Measurements from ENCODE around the gene HSPG2. TPM values are rescaled to one million over a fixed set of nuclear protein-coding genes. Genes with fewer than 3 reads are reported as not detected.
A peak's percentile ranks its signal among the peaks of the same experiment; 100 is the strongest.

Gene HSPG2
- total and polyA plus RNA-seq, 9 of the 15 experiments (the other 6 are each of a cell fraction or from before 2014, with no cell fraction given): 0.14 to 160 (median 15.7) TPM

DNA sequence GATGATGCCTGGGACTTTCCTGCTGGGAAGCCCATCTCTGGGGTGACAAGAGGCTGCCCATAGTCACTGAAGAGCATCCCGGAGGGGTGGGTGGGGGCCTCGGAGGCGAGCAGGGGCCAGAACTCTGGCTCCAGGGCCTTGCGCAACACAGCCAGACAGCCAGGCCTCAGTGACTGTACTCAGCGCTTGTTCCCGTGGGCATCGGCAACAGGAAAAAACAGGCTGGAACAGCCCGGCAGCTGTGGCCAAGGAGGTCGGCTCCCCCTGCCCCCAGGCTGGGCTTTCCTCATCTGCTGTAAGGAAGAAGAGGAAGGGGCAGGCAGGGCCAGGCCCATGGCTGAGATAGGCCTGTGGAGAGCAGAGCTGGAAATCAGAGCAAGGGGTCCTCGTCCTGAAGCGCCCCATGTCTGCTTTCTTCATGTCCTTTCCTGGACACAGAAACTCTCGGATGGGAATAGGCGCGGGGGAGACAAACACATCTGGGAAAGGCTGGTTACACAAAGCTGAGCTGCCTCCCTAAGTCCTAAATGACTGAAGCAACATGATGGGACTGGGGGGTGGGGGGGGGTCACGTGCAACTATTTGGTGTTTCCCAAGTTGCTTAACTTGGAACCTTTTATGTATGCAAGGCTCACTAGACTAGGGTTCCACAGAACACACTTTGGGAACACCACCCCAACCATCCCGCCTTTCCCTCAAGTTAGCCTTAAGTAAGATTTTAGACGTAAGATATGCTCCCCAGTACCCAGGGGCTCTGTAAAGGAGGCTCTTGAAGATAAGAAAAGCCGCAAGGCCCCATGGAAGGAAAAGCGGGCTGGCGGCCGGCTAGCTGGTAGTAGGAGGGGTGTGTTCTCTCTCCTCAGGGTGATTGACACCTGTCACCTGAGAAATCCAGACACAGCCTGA is 30.7 kb downstream of the HSPG2 start (continued):
- TF ChIP-seq CSDE1 (IDR thresholded peaks at IDR 0.05) (no peak), ZNF134 (CRISPR knock-in tag; conservative IDR thresholded peaks at IDR 0.05) (no peak), BRD9 (IDR thresholded peaks at IDR 0.05; ENCODE audit: low read depth, partially characterized antibody) (no peak), TEAD4 (IDR thresholded peaks at IDR 0.05; ENCODE audit: low read length) (peak; percentile 91), TEAD4 (CRISPR knock-in tag; IDR thresholded peaks at IDR 0.05; ENCODE audit: borderline replicate concordance) (no peak), EP300 (IDR thresholded peaks at IDR 0.05; ENCODE audit: low read length) (peak; percentile 90), ZNF551 (CRISPR knock-in tag; IDR thresholded peaks at IDR 0.05) (no peak), SP2 (IDR thresholded peaks at IDR 0.05; ENCODE audit: extremely low read depth, low read depth, low read length, poor library complexity, severe bottlenecking) (no peak), ZNF57 (CRISPR knock-in tag; IDR thresholded peaks at IDR 0.05) (no peak), KLF6 (CRISPR knock-in tag; IDR thresholded peaks at IDR 0.05; ENCODE audit: borderline replicate concordance) (no peak; the same call in 1 of the 2 replicates), TAF1 (IDR thresholded peaks at IDR 0.05; ENCODE audit: control insufficient read depth, extremely low read depth, insufficient read depth, low read length, severe bottlenecking) (no peak), FOXM1 (IDR thresholded peaks at IDR 0.05; ENCODE audit: low read depth) (peak; percentile 71), FOXM1 (CRISPR knock-in tag; IDR thresholded peaks at IDR 0.05; ENCODE audit: low read depth) (no peak), PURB (CRISPR knock-in tag; IDR thresholded peaks at IDR 0.05; ENCODE audit: low read depth) (no peak), HEY1 (CRISPR knock-in tag; IDR thresholded peaks at IDR 0.05; ENCODE audit: borderline replicate concordance) (peak; percentile 69; the same call in 1 of the 2 replicates), POLR2B (IDR thresholded peaks at IDR 0.05; ENCODE audit: low read depth, partially characterized antibody) (no peak), ARNT (IDR thresholded peaks at IDR 0.05) (peak; percentile 51 to 65; a peak in 2 of 4 replicates), TEAD2 (tag; IDR thresholded peaks at IDR 0.05) (no peak), HNRNPLL (IDR thresholded peaks at IDR 0.05; ENCODE audit: low read depth, low read length, poor library complexity, severe bottlenecking) (peak; percentile 62)
- TF ChIP-seq, protein P1, sequence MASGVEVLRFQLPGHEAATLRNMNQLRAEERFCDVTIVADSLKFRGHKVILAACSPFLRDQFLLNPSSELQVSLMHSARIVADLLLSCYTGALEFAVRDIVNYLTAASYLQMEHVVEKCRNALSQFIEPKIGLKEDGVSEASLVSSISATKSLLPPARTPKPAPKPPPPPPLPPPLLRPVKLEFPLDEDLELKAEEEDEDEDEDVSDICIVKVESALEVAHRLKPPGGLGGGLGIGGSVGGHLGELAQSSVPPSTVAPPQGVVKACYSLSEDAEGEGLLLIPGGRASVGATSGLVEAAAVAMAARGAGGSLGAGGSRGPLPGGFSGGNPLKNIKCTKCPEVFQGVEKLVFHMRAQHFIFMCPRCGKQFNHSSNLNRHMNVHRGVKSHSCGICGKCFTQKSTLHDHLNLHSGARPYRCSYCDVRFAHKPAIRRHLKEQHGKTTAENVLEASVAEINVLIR (CRISPR knock-in tag; IDR thresholded peaks at IDR 0.05): no peak; the same call in 1 of the 2 replicates
- TF ChIP-seq, protein P2, sequence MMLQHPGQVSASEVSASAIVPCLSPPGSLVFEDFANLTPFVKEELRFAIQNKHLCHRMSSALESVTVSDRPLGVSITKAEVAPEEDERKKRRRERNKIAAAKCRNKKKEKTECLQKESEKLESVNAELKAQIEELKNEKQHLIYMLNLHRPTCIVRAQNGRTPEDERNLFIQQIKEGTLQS (IDR thresholded peaks at IDR 0.05): peak; percentile 7
- TF ChIP-seq, protein P2 (CRISPR knock-in tag; conservative IDR thresholded peaks at IDR 0.05): no peak
- TF ChIP-seq, protein P3, sequence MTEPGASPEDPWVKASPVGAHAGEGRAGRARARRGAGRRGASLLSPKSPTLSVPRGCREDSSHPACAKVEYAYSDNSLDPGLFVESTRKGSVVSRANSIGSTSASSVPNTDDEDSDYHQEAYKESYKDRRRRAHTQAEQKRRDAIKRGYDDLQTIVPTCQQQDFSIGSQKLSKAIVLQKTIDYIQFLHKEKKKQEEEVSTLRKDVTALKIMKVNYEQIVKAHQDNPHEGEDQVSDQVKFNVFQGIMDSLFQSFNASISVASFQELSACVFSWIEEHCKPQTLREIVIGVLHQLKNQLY (CRISPR knock-in tag; conservative IDR thresholded peaks at IDR 0.05): no peak
- TF ChIP-seq, protein P4, sequence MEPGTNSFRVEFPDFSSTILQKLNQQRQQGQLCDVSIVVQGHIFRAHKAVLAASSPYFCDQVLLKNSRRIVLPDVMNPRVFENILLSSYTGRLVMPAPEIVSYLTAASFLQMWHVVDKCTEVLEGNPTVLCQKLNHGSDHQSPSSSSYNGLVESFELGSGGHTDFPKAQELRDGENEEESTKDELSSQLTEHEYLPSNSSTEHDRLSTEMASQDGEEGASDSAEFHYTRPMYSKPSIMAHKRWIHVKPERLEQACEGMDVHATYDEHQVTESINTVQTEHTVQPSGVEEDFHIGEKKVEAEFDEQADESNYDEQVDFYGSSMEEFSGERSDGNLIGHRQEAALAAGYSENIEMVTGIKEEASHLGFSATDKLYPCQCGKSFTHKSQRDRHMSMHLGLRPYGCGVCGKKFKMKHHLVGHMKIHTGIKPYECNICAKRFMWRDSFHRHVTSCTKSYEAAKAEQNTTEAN (CRISPR knock-in tag; IDR thresholded peaks at IDR 0.05): no peak
